Measurements from ENCODE around the gene LCA5L. TPM values are rescaled to one million over a fixed set of nuclear protein-coding genes. Genes with fewer than 3 reads are reported as not detected.

LCA5L gene
- total and polyA plus RNA-seq, 2 of the 13 experiments (the other 11 are each of a cell fraction or from before 2014, with no cell fraction given): 0.13 to 0.55 TPM

DNA sequence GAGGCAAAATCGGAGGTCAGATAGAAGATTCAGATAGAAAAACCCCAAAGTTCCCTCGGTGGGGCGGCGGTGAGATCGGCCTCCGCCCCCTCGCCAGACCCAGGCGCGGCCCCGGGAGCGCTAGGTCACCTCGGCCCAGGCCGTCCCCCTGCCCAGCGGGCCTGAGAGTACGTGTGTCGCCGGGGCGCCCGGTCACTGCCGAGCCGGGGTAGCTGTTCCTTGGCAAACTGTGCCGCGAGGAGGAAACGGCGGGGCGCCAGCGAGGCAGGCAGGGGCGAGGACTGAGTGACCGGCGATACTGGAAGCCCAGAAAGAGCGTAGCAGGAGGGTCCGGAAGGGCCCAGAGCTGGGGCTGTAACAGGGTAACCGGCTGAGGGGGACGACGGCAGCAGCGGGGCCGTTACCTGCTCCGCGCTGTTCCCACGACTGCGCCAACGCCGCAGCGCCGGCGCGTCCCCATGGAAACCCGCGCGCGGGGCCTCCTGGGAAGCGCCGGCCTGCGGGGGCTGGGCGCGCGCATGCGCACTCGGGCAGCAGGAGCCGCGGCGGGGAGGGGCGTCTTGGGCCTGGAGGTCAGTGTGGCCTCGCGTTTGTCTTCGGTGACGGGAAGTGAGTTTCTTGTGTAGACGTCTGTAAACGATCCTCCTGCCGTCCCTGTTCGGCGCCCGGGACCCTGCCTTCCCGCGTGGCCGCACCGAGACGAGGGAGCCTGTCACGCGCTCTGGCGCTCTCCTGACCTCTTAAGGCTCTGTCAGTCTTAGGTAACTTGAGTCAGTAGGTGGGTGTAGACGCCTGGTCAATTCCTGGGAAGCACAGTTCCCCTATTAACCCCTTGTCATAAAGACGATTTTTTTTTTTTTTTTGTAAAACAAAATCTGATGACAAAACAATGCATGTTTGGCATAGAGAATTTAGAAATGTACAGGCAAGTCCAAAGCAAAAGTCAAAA is at the start of gene LCA5L (continued):
- TF ChIP-seq KDM2A (CRISPR knock-in tag; IDR thresholded peaks at IDR 0.05; ENCODE audit: borderline replicate concordance, low read depth) (peak; percentile 64; the same call in 1 of the 2 replicates), ZNF17 (CRISPR knock-in tag; IDR thresholded peaks at IDR 0.05) (no peak), HCFC1 (IDR thresholded peaks at IDR 0.05; ENCODE audit: low read depth, low read length) (no peak; the same call in 1 of the 2 replicates), HNRNPH1 (optimal IDR thresholded peaks at IDR 0.05; ENCODE audit: low read depth, low read length) (no peak), ZNF777 (CRISPR knock-in tag; IDR thresholded peaks at IDR 0.05) (peak; percentile 20; the same call in 1 of the 2 replicates), RXRB (CRISPR knock-in tag; IDR thresholded peaks at IDR 0.05; ENCODE audit: borderline replicate concordance) (0 out of 2 replicates have a peak, but pooled peaks have one; percentile 4), ISL2 (CRISPR knock-in tag; IDR thresholded peaks at IDR 0.05) (peak; percentile 51; the same call in 1 of the 2 replicates), KDM5B (CRISPR knock-in tag; IDR thresholded peaks at IDR 0.05; ENCODE audit: borderline replicate concordance) (peak; percentile 73; the same call in 1 of the 2 replicates), CBFB (CRISPR knock-in tag; IDR thresholded peaks at IDR 0.05) (0 out of 2 replicates have a peak, but pooled peaks have one; percentile 48), ZNF264 (CRISPR knock-in tag; IDR thresholded peaks at IDR 0.05) (peak; percentile 49; the same call in 1 of the 2 replicates), ERF (CRISPR knock-in tag; IDR thresholded peaks at IDR 0.05) (peak; percentile 25; the same call in 1 of the 2 replicates), GATAD1 (CRISPR knock-in tag; IDR thresholded peaks at IDR 0.05) (peak; percentile 23; the same call in 1 of the 2 replicates), ZIK1 (CRISPR knock-in tag; IDR thresholded peaks at IDR 0.05; ENCODE audit: borderline replicate concordance, low read depth) (peak; percentile 34; the same call in 1 of the 2 replicates), CENPT (CRISPR knock-in tag; IDR thresholded peaks at IDR 0.05; ENCODE audit: low read depth) (0 out of 2 replicates have a peak, but pooled peaks have one; percentile 16), SYNCRIP (IDR thresholded peaks at IDR 0.05; ENCODE audit: insufficient read depth, low read depth, low read length) (no peak), NFYC (CRISPR knock-in tag; IDR thresholded peaks at IDR 0.05) (no peak), NFE2 (CRISPR knock-in tag; IDR thresholded peaks at IDR 0.05) (no peak), JARID2 (CRISPR knock-in tag; IDR thresholded peaks at IDR 0.05; ENCODE audit: insufficient replicate concordance) (no peak), TGIF2 (CRISPR knock-in tag; IDR thresholded peaks at IDR 0.05) (0 out of 2 replicates have a peak, but pooled peaks have one; percentile 59), SALL1 (CRISPR knock-in tag; IDR thresholded peaks at IDR 0.05) (peak; percentile 75)
- TF ChIP-seq, protein P1, sequence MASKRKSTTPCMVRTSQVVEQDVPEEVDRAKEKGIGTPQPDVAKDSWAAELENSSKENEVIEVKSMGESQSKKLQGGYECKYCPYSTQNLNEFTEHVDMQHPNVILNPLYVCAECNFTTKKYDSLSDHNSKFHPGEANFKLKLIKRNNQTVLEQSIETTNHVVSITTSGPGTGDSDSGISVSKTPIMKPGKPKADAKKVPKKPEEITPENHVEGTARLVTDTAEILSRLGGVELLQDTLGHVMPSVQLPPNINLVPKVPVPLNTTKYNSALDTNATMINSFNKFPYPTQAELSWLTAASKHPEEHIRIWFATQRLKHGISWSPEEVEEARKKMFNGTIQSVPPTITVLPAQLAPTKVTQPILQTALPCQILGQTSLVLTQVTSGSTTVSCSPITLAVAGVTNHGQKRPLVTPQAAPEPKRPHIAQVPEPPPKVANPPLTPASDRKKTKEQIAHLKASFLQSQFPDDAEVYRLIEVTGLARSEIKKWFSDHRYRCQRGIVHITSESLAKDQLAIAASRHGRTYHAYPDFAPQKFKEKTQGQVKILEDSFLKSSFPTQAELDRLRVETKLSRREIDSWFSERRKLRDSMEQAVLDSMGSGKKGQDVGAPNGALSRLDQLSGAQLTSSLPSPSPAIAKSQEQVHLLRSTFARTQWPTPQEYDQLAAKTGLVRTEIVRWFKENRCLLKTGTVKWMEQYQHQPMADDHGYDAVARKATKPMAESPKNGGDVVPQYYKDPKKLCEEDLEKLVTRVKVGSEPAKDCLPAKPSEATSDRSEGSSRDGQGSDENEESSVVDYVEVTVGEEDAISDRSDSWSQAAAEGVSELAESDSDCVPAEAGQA (IDR thresholded peaks at IDR 0.05; ENCODE audit: low read depth): no peak
- TF ChIP-seq, protein P1 (CRISPR knock-in tag; IDR thresholded peaks at IDR 0.05; ENCODE audit: borderline replicate concordance): no peak; the same call in 1 of the 2 replicates
- TF ChIP-seq, protein P2, sequence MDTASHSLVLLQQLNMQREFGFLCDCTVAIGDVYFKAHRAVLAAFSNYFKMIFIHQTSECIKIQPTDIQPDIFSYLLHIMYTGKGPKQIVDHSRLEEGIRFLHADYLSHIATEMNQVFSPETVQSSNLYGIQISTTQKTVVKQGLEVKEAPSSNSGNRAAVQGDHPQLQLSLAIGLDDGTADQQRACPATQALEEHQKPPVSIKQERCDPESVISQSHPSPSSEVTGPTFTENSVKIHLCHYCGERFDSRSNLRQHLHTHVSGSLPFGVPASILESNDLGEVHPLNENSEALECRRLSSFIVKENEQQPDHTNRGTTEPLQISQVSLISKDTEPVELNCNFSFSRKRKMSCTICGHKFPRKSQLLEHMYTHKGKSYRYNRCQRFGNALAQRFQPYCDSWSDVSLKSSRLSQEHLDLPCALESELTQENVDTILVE (CRISPR knock-in tag; IDR thresholded peaks at IDR 0.05): 0 out of 2 replicates have a peak, but pooled peaks have one; percentile 41
